Colonic mucosa (tissue), 4 donors: ENCODE results near the gene PROKR1. TPM values are rescaled to one million over a fixed set of nuclear protein-coding genes. Genes with fewer than 3 reads are reported as not detected.

Source experiments
- DNase-seq: peaks from one replicate; pipeline ENCODE4 v3.0.0-alpha.2; 2020
- H3K27ac ChIP-seq: fragments of 200-600 bp; one replicate; pipeline ENCODE4 v1.8.0; 2021
- H3K27me3 ChIP-seq: fragments of 200-600 bp; one replicate; pipeline ENCODE4 v1.8.0; 2021
- H3K36me3 ChIP-seq: fragments of 200-600 bp; one replicate; pipeline ENCODE4 v1.8.0; 2021
- H3K4me1 ChIP-seq: fragments of 200-600 bp; one replicate; pipeline ENCODE4 v1.8.0; 2021; ENCODE audit warnings: mild to moderate bottlenecking
- H3K4me3 ChIP-seq: fragments of 200-600 bp; one replicate; pipeline ENCODE4 v1.8.0; 2021
- H3K9ac ChIP-seq, 2 donors: one replicate each; pipeline ENCODE4 v1.7.0; 2013; ENCODE audit warnings: control low read depth in 2 of 2, low read depth in 2 of 2, low read length in 2 of 2
- H3K9me3 ChIP-seq: fragments of 200-600 bp; one replicate; pipeline ENCODE4 v1.8.0; 2021
- CTCF ChIP-seq: fragments of 200-600 bp; IDR thresholded peaks from one replicate; pipeline ENCODE4 v1.8.0; 2022; ENCODE audit warnings: antibody characterized with exemption, mild to moderate bottlenecking
- intact Hi-C: fragments of 100-400 bp; cut with DNase I; formaldehyde crosslinking; loops from one replicate; pipeline ENCODE4 v1.14.1; 2022
- total RNA-seq, 2 donors: library from RNA; stranded (reverse); fragmentation: NEBNext Ultra II Directional in 1 of 2; extraction: Animal tissue kit (Norgen Biotek cat#: 25700) in 1 of 2; gene quantifications; one replicate each; pipeline ENCODE4 v1.2.1, GENCODE V29; 2021
- donor health status: healthy.
- donor health status: DM: no; HTN: no; CAD: no.
- donor health status: DM: no; HTN: no; CAD: no.

PROKR1 gene
- total RNA-seq, 2 donors from 2014 or later: 0.07 to 0.08 TPM

GRCh38 chr2:68687018-68687417, 43.6 kb downstream of the PROKR1 start:
- Histone ChIP-seq H3K27ac (no peak overlapping the region), H3K9ac (no peak overlapping the region), H3K36me3 (no peaks in the 10 kb centered on the region), H3K9me3 (no peaks in the 10 kb centered on the region), H3K4me1 (no peaks in the 10 kb centered on the region), H3K4me3 (no peak overlapping the region), H3K27me3 (no peaks in the 10 kb centered on the region)
- intact Hi-C loops: no loop called here
- DNase-seq: no peak
- no peak for TF ChIP-seq CTCF

DNA sequence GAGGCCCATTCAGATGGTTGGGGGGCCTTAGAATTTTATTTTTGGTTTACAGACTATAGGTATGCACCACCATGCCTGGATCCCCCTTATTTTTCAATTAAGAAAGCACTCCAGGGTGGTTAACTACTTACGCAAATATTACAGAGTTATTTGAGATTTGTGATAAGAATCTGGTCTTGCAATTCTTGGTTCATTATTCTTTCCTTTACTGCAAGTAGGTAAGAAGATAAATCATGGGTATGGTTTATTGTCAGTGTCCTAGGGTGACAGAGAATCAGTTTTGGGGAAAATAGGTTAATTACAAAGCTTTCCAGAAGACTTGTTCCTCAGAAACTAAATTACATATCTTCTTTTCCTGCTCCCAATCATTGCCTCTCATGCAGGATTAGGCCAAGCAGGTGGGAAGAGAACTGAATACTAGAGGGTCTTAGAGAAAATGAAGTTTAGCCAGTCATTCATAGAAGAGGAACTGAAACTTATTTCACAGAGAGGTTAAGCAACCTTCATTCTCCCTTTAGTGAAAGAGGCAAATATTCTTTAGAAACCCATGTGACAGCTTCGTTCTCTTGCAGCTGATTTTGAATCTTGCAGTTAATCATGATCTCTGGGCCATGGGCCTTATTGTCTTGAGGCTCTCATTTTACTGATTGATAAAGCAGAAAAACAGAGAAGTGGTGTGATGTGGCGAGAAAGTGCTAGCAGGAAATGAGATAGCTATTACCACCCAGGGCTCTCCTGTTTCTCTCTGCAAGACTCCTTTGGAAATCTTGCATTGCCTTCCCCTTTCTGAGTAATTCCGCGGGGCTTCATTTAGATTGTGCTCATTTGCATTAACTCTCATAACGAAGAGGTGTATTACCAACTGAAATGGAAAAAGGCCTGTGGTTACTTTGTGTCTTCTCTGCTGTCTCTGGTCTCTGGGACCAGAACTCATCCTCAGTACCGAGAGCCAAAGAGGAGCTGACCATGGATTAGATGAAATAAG, 46.5 kb downstream of the PROKR1 start:
- Histone ChIP-seq H3K9ac (no peak overlapping the region), H3K36me3 (no peaks in the 10 kb centered on the region), H3K4me1 (no peaks in the 10 kb centered on the region), H3K9me3 (no peaks in the 10 kb centered on the region), H3K27me3 (no peaks in the 10 kb centered on the region), H3K27ac (no peak overlapping the region), H3K4me3 (no peak overlapping the region)
- intact Hi-C loops: no loop called here
- no peak for TF ChIP-seq CTCF
- DNase-seq: no peak

- intact Hi-C loops: no loop called here
- no peak overlapping the region for H3K9ac ChIP-seq
- no peaks in the 10 kb centered on the region for H3K36me3 ChIP-seq
- no peaks in the 10 kb centered on the region for H3K4me1 ChIP-seq
- no peak overlapping the region for H3K4me3 ChIP-seq
- H3K27me3 ChIP-seq: no peaks in the 10 kb centered on the region
- DNase-seq: no peak
- no peak for TF ChIP-seq CTCF
- no peak overlapping the region for H3K27ac ChIP-seq
- H3K9me3 ChIP-seq: no peaks in the 10 kb centered on the region
Observed at GRCh38 chr2:68690851-68691250, 47.5 kb downstream of the PROKR1 start.

GRCh38 chr2:68692511-68692910, 49.1 kb downstream of the PROKR1 start:
- no peak for TF ChIP-seq CTCF
- H3K27ac ChIP-seq: no peak overlapping the region

GRCh38 chr2:68693951-68694350, 50.6 kb downstream of the PROKR1 start:
- intact Hi-C loops: no loop called here
- no peaks in the 10 kb centered on the region for H3K36me3 ChIP-seq
- TF ChIP-seq CTCF: no peak

More at GRCh38 chr2:68692511-68692910, 49.1 kb downstream of the PROKR1 start:
- Histone ChIP-seq H3K4me1 (no peaks in the 10 kb centered on the region), H3K9me3 (no peaks in the 10 kb centered on the region), H3K9ac (no peak overlapping the region), H3K4me3 (no peak overlapping the region), H3K27me3 (no peaks in the 10 kb centered on the region), H3K36me3 (no peaks in the 10 kb centered on the region)
- intact Hi-C loops: no loop called here
- DNase-seq: no peak

More at GRCh38 chr2:68693951-68694350, 50.6 kb downstream of the PROKR1 start:
- no peaks in the 10 kb centered on the region for H3K9me3 ChIP-seq
- DNase-seq: no peak
- no peak overlapping the region for H3K9ac ChIP-seq
- H3K27ac ChIP-seq: no peak overlapping the region
- no peaks in the 10 kb centered on the region for H3K4me1 ChIP-seq
- H3K27me3 ChIP-seq: no peaks in the 10 kb centered on the region
- H3K4me3 ChIP-seq: no peak overlapping the region
